Fibroblast of upper back skin (primary cell): ENCODE measurements around the gene TUFM.
"Not testable (repeated sequence)": the region's sequence is repeated elsewhere in the genome, so short reads cannot be mapped to it uniquely, and the experiment has no call there.

Experiments used
- DNase-seq: peaks from one replicate; pipeline ENCODE4 v3.0.0-alpha.2; 2013

Gene TUFM

DNA sequence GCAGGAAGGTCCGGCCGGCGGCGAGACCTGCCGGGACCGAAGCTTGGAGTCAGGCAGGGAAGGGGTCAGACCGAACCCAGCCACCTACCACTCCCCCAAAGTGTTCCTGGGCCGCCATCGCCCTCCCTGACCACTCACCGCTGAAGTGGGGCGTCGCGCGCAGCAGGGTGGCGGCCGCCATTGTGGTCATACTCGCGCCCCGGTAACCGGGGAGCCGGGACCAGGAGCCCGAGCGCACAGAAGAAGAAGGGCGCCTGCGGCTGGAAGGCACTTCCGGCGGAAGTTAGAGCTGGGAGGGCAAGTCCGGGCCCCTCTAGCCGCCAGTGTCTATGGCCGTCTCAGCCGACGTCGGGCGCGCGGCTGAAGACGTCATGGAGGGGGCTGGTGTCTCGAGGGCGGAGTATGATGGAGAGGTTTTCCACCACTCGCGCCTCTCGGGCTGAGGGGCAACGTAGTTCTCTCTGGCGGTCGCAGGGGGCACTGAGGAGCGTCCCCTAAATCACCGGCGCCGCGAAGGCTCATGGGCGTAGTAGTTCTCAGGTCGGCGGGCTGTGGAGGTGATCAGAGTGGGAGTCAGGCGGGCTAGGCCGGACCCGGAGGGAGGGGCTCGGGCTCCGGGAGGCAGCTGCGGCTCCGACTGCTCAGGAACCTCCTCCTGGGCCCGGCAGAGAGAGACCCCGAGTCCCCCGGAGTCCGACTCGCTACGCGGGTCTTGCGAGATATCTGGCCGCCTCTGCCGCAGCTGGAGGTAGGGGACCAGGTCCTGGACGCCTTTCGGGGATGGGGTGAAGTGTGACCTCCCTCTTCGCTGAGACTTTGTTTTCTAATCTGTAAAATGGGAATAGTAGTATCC is at the start of gene TUFM:
TSS of gene TUFM (minus strand) at position 269 of the 853 bp plus-strand sequence. CDS start at position 190, 79 bp downstream.
- peak; percentile 99 for DNase-seq

DNA sequence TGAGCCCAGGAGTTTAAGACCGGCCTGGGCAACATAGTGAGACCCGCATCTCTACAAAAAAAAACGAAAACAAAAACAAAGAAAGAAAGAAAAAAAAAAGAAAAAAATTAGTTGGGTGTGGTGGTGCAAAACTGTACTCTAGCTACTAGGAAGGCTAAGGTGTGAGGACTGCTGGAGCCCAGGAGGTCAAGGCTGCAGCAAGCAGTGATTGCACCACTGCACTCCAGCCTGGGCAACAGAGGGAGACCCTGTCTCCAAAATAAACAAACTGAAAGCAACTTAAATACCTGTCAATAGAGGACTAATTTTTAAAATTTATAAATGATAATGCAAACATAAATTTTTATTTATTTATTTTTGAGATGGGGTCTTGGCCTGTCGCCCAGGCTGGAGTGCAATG is 49.5 kb upstream of the TUFM start:
- DNase-seq, result no peak

DNA sequence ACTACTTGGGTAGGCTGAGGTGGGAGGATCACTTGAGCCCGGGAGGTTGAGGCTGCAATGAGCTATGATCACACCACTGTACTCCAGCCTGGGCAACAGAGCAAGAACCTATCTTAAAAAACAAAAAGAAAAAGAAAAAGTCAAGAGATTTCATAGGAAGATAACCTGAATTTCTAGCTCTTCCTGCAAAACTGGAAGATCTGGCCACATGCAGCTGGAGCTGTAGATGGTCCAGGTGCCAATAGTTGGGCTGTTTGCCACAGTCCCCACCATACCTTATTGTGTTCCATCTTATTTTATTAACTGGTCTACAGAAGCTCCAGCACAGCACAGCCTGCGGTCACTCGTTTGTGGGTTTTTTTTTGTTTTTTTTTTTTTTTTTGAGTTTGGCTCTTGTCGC is 47.1 kb upstream of the TUFM start:
- no peak for DNase-seq

DNA sequence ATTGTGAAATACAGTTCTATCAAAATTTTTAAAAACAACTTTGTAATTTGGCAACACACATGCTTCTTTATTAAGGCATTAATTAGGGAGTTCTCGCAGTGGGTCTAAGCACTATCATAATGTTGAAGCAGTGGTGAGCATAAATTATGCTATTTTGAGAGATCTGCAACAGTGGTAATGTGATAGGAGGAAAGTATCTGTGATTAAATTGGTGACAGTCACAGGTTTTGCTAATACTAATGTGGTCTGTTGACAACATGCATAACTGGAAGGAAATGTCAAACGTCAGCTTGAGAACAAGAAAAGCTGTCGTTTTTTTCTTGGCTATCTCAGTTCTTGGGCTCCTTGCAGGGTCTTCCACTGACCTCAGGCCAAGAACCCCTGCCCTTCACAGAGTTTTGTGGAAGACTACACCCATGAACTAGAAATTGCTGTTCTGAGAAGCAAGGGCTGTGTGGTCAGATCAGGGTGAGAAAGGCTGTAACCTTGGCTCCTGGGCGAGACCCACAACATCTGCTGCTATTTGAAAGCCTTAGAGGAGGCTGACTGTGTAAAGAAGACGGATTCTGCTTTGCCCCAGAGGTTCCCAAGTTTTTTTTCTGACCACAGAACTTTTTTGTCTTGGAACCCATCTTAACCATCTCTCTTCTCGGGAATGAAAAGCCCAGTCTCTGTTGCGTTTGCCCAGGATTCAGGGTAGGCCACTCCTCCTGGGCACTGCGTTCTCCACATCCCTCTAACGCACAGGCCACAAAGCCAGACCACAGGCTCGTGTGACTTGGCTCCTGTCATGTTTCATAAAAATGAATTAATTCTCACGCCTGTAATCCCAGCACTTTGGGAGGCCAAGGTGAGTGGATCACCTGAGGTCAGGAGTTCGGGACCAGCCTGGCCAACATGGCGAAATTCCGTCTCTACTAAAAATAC is 46.1 kb upstream of the TUFM start:
- no peak for DNase-seq

DNA sequence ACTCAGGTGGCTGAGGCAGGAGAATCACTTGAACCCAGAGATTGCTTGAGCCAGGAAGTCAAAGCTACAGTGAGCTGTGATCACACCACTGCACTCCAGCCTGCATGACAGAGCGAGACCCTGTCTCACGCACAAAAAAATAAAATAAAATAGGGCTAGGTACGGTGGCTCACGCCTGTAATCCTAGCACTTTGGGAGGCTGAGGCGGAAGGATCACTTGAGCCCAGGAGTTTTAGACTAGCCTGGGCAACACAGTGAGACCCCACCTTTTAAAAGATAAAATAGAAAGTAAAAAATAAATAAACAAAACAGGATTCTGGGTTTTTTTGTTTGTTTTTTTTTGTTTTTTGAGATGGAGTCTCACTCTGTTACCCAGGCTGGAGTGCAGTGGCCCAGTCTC is 44.2 kb upstream of the TUFM start:
- not testable (repeated sequence) for DNase-seq

DNA sequence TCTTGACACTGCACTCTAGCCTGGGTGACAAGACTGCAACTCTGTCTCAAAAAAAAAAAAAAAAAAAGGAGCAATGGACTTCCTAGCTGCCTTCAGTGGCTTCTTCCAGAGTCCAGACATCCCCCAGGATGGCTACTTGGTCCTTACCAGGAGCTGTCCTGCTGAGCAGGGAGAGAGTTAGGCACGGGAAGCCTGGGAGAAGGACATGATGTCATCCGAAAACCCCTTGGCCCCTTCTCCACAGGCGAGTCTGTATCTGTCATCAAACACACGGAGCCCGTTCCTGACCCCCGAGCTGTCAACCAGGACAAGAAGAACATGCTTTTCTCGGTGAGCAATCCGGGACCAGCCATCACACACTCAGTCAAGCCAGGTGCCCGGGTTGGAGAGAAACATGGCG is 40.8 kb upstream of the TUFM start:
- no peak for DNase-seq

DNA sequence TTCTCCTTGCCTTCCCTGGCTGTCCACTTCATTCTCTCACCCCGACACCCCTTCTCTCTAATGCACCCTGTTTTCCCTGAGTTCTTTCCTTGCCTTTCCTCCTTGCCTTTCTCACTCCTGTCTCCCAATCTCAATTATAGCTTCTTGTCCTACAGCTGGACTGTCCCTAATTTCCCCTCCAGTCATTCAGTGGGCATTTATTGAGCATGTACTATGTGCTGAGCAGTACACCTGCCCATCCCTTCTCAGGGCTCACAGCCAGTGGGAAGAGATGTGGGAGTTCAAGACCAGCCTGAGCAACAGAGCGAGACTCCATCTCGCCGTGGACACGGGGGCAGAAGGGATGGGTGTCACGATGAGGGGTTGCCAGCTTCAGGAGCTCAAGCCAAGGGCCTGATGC is 37.9 kb upstream of the TUFM start:
- no peak for DNase-seq

DNA sequence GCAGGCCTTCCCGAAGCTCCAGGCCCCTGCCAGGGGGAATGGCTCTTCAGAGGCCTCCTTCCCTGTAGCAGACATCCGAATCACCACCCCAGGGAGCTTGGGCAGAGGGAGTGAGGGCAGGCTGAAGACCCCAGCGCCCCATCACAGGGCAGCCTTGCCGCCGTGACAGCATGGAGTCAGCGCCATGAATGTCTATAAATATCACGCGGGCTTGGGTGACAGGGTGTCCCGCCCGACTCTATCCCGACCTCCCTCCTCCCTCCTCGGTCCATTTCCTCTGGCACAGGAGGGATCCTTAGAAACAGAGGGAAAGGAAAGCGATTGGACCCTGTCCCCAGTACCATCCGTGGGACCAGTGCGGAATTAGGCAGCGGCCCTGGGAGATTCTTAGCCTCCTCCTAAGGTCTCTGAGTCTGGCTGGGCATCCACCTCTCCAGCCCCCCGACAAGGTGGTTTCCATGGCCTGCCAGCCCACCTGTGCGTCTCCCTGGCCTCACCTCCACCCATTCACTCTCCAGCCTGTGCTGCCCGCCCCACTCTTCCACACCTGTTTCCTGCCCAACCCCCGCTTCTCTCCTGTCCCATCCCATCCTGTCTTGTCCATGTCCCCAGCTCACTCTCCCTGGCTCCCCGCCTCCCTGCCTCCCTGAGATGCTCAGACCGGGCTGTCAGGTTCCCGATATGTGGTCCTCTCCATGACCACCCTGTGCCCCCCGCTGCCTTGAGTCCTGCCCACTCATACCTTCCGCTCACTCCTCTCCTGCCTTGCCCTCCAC is 37.3 kb upstream of the TUFM start:
- DNase-seq, result no peak

DNA sequence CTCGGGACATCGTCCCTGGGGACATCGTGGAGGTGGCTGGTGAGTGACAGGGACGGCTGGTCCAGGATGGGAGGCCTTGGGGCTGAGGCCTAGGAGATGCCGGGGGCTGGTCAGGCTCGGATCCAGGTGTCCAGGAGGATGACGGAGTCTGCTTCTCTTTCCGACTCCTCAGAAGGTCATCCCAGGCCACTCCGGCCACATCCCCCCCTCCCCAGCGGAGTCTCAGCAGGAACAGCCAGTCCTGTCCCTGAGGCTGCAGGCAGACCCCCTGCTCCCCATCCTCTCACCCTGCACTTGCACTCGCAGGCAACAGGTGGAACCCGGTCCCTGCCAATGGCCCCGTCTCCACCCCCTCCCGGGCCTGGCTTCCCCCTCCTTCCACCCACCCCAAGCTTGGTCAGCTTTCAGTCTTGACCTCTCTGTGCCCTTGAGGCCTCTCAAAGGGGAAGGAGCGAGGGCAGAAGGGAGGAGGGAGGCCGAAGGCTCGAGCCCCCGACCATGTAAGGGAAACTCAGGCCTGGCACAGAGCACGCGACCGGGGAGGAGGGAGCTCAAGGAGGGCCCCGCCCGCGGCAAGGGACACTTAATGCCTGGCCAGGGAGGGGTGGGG is 36.5 kb upstream of the TUFM start:
- no peak for DNase-seq

DNA sequence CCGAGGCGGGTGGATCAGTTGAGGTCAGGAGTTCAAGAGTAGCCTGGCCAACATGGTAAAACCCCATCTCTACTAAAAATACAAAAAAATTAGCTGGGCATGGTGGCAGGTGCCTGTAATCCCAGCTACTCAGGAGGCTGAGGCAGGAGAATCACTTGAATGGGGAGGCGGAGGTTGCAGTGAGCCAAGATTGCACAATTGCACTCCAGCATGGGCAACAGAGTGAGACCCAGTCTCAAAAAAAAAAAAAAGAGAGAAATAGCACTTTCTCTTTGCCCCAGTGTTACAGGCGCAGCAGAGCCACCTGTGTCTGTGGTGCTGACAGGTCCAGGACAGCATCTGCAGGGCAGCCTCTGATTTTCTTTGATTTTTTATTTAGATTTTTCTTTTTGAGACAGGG is 35.4 kb upstream of the TUFM start:
- not testable (repeated sequence) for DNase-seq

DNA sequence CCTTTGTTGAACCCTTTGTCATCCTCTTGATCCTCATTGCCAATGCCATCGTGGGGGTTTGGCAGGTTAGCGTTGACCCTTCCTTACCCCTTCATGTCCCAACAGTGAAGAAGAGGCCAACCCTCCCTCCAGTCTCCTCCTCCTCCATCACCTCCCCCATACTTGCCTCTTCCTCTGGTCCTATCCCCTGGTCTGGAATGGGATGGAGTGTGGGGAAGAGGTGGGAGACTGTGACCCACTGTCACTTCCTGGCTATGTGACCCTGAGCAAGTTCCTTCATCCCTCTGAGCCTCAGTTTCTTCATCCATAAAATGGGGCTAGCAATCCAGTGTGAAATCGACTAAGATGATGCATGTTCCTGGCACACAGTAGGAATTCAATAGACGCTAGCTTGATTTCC is 34.8 kb upstream of the TUFM start:
- no peak for DNase-seq

DNA sequence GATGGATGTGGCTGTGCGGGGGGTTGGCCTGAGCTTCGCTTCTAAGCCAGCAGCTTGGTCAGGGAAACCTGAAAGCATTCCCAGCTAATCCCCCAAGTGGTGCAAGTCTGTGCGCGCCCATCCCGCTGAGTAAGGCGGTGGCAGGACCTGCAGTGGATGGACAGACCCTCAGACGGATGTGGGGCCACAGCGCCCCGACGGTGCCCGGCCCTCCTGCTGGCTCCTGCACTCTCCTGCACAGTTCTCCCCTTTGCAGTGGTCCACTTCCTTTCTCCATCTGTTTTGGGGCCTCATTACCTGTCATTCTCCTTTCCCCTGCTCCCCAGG is 34.4 kb upstream of the TUFM start:
- no peak for DNase-seq

DNA sequence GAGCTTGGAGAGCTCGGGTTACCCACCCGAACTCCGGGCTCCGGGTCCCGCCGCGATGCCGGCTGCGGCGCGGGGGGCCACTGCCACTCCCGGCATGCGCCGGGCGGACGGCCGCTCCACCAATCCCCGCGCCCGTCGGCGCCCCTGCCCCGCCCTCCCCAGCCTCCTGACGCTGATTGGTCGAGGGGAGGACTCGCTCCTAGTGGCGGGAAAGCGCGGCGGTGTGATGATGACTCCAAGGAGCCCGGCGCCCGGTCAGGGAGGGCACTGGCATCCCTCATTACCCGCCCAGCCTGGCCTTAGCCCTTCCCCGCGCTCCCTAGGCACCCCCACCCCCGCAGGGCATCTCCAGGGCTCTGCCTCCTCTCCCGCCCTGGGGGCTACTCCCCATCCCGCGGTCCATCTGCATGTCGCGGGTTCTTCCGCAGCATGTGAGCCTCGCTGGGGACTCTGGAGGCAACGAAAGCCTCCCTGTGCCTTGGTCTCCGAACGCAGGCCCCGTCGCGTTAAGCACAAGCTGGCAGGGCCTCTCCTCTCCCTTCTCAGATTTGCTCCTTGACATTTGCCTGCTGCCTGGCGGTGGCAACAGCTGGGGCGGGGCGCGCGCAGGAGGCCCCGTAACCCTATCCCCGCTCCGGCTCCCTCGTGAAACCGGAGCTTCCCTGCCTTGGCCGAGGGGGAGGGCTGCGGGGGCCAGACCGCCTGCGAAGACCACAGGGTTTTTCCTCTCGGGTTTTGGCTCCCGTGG is 33.9 kb upstream of the TUFM start:
- DNase-seq, result peak; percentile 80

DNA sequence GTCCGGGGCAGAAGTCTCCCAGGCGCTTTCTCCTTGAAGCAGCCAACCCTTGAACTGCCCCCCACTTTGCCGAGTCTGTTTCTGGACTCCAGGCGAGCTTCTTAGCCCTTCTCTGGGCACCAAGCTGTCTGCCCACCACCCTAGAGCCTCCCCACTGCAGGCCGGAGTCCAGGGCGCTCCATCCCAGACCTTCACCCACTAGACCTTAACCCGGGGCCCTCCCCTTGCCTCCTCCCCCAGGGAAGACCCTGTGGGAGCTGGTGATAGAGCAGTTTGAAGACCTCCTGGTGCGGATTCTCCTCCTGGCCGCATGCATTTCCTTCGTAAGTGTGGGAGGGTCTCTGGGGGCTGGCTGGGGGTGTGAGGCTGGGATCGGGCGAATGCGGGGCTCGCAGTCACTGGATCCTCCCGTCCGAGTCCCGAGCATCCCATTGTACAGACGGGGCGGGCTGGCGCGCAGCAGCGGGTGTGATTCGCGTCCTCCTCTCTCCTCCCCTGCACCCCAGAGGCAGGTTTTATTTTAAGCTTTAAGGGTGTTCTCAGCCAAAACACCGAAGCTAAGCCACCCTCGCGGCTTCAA is 33.2 kb upstream of the TUFM start:
- no peak for DNase-seq

DNA sequence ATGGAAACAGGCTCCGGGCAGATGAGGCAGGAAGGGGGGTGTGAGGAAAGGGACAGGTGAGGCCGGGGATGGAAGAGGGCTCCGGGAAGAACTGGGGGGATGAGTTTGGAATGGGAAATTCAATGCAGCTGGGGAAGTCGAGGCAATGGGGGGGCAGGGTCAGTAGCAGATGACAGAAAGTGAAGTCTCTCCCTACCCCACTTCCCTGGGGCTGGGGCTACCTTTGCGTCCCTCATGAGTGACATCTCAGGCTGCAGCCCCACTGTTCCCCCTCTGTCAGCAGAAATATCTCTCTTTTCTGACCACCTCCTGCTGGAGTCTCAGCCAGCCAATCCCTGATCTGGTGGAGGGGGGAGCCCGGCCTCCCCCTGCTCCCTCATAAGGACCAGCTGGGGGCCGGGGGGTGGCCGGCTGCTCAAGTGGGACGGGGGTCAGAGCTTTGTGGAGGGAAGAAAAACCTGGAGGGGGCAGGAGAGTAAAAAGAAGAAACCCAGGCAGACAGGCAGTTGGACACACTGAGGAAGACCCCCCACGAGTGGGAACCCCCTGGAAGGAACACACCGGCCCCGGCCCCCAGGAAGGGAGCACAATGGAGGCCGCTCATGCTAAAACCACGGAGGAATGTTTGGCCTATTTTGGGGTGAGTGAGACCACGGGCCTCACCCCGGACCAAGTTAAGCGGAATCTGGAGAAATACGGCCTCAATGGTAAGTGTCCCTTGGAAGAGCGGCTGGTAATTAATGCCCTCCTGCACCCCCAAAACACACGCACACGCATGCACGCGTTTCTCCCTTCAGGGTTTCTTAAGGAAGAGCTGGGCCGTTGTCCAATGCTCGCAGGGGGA is 32.2 kb upstream of the TUFM start, which contains the start of gene ATP2A1:
TSS of gene ATP2A1 (plus strand) at position 406 of the 844 bp plus-strand sequence. CDS start at position 590, 184 bp downstream.
- DNase-seq, result no peak

DNA sequence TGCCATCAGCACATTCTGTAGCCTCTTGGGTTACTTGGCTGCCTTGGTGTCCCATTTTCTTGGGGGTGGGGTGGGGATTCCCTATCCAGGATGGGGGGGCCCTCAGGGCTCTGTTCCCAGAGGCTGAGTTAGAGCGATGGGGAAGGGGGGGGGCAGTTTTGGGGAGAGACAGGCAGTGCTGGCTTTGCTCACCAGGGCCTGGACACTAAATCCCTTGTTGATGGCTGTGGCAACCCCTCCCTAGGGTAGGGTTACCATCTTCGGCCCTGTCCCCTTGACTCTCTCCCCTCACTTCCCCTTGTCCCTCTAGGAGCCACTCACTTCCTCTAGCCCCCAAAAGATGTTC is 31.5 kb upstream of the TUFM start:
- no peak for DNase-seq

DNA sequence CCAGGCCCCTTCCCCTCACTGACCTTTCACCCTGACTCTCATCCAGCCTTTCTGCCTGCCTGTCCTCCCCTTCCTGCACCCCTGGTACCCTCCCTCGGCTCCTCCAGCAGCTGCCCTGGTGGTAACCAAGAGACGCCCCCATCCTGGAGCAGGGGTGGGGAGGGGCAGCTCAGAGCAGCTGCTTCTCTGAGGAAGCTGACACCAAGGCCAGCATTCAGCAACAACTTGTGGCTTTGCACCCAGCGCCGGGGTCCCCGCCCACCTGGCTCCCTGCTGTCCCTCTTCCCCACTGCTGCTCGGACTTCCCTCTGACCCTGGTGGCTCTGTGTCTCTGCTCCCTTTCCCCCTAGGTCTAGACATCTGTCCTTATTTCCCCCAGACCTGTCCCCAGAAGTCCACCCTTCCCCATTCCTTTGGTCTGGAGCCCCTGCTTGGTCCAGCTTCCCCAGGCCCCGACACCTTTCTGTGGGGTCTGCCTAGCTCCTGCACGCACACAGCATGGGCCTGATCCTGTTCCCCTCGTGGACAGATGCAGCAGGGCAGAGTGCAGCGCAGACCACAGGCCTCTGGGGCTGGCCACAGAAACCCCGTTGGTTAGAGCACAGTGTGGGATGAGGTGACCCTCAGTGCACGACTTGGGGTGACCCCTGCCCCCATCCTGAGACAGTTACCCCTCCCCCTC is 31.0 kb upstream of the TUFM start:
- DNase-seq, result no peak

DNA sequence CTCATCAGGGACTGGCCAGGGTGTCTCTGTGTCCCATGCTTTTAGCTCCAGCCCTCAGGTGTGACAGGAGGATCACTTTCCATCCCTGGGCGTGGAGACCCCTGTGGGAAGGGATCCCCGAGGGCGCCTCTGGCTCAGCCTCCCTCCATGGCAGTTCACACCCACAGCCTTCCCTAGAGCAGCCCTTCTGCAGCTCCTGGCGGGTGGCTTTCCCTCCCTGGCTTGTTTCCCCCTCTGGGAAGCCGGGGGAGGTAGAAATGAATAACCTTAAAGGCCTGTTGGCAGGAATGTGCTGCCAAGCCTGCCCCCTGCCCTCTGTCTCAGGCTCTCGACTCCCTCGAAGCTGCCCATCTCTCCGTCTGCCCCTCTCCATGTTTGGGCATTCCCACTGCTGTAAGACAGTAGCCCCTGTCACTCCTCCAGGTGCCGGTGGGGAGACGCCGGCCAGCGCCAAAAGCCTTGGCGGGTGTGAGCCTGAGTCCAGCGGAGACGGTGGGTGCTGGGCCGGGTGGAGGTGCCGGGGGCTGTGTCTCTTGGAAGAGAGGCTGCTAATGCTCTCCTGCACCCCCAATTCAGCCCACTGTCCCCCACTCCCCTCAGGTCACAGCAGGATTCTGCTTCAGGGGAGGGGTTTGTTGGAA is 30.0 kb upstream of the TUFM start:
- no peak for DNase-seq
